ENCODE measurements around the gene THBD. TPM values are rescaled to one million over a fixed set of nuclear protein-coding genes. Genes with fewer than 3 reads are reported as not detected.
A peak's percentile ranks its signal among the peaks of the same experiment; 100 is the strongest.

THBD gene
- total RNA-seq, 6 experiments from 2014 or later, result 1.4 to 15.6 (median 4.9) TPM

- intact Hi-C loops (cut with DNase I), result no loop called here
- 71% methylated on average over 4 of the region's 17 CpGs for WGBS (ENCODE audit: insufficient coverage, low coverage, low lambda C conversion rate, missing lambda C conversion rate)
- no peak for DNase-seq
- Histone ChIP-seq H3K4me3 (peak overlapping the region; percentile 30 to 39 (median 32)), H3K9me3 (no peaks in the 10 kb centered on the region), H3K27me3 (no peaks in the 10 kb centered on the region), H3K27ac (peak overlapping the region; percentile 65 to 95 (median 74)), H3K4me1 (no peaks in the 10 kb centered on the region), H3K36me3 (no peaks in the 10 kb centered on the region)
- no peak for ATAC-seq
- no peak for TF ChIP-seq CTCF (IDR thresholded peaks at IDR 0.05)
- TF ChIP-seq POLR2A (IDR thresholded peaks at IDR 0.05), result no peak
These were observed 34.9 kb upstream of the THBD start for GRCh38 chr20:23084282-23084844.

GRCh38 chr20:23083553-23084220 lies 34.2 kb upstream of the THBD start:
- Histone ChIP-seq H3K36me3 (no peaks in the 10 kb centered on the region), H3K9me3 (no peaks in the 10 kb centered on the region), H3K4me1 (no peaks in the 10 kb centered on the region), H3K4me3 (peak overlapping the region; percentile 30 to 39 (median 32)), H3K27ac (peak overlapping the region; percentile 29 to 95 (median 65)), H3K27me3 (no peaks in the 10 kb centered on the region)
- TF ChIP-seq POLR2A (IDR thresholded peaks at IDR 0.05) (no peak), CTCF (IDR thresholded peaks at IDR 0.05) (no peak)
- intact Hi-C loops (cut with DNase I), result no loop called here
- 47% methylated on average over 7 of the region's 15 CpGs for WGBS (ENCODE audit: insufficient coverage, low coverage, low lambda C conversion rate, missing lambda C conversion rate)
- ATAC-seq (no peak), DNase-seq (no peak)

GRCh38 chr20:23082846-23083552 lies 33.5 kb upstream of the THBD start:
- intact Hi-C loops (cut with DNase I), result no loop called here
- Histone ChIP-seq H3K4me3 (peak overlapping the region; percentile 0 to 39 (median 30)), H3K9me3 (no peaks in the 10 kb centered on the region), H3K27me3 (no peaks in the 10 kb centered on the region), H3K36me3 (no peaks in the 10 kb centered on the region), H3K4me1 (no peaks in the 10 kb centered on the region), H3K27ac (peak overlapping the region; percentile 29 to 95 (median 65))
- ATAC-seq (peak; percentile 34 to 59 (median 48)), DNase-seq (peak in 1 of 3 donors; percentile 64)
- no peak for TF ChIP-seq POLR2A (IDR thresholded peaks at IDR 0.05)
- TF ChIP-seq CTCF (IDR thresholded peaks at IDR 0.05), result no peak
- WGBS (ENCODE audit: insufficient coverage, low coverage, low lambda C conversion rate, missing lambda C conversion rate), result 25% methylated on average over 7 of the region's 9 CpGs

- intact Hi-C loops (cut with DNase I), result no loop called here
- TF ChIP-seq POLR2A (IDR thresholded peaks at IDR 0.05) (no peak), CTCF (IDR thresholded peaks at IDR 0.05) (no peak)
- no peaks in the 10 kb centered on the region for H3K27me3 ChIP-seq
- H3K36me3 ChIP-seq, result no peaks in the 10 kb centered on the region
- H3K9me3 ChIP-seq, result no peaks in the 10 kb centered on the region
- no peak overlapping the region for H3K4me3 ChIP-seq
- no peaks in the 10 kb centered on the region for H3K4me1 ChIP-seq
- H3K27ac ChIP-seq, result no peak overlapping the region
- WGBS (ENCODE audit: insufficient coverage, low coverage, low lambda C conversion rate, missing lambda C conversion rate), result 47% methylated on average over 8 of the region's 9 CpGs
- no peak for DNase-seq
- ATAC-seq, result no peak
These were observed 31.9 kb upstream of the THBD start for GRCh38 chr20:23081263-23081819.

All from right lobe of liver (tissue), 6 donors.